ENCODE results near the gene CLCN6. TPM values are rescaled to one million over a fixed set of nuclear protein-coding genes. Genes with fewer than 3 reads are reported as not detected.

Gene CLCN6
- total and polyA plus RNA-seq, 7 donors = 5.5 to 17.5 (median 8.3) TPM

- Histone ChIP-seq H3K9me3 (no peaks in the 10 kb centered on the region), H3K27me3 (ENCODE audit: insufficient read depth in 3 of 3, low read length in 2 of 3) (no peaks in the 10 kb centered on the region), H3K4me3 (no peak overlapping the region), H3K36me3 (ENCODE audit: insufficient read depth in 1 of 2, low read depth in 1 of 2) (peaks cover 15 to 99% of the 10 kb centered on the region in 2 donors), H3K27ac (no peak overlapping the region), H3K4me1 (no peaks in the 10 kb centered on the region)
- WGBS, 3 donors = 90 to 98% (median 94%) methylated on average over 9 of the region's 9 CpGs
- intact Hi-C loops (cut with DNase I) = no loop called here
- TF ChIP-seq CTCF (IDR thresholded peaks at IDR 0.05) = no peak
- ATAC-seq (no peak), DNase-seq (no peak)
Observed at GRCh38 chr1:11826946-11827345, 21.0 kb downstream of the CLCN6 start.

- H3K4me3 ChIP-seq = no peak overlapping the region
- no peaks in the 10 kb centered on the region for H3K27me3 ChIP-seq (ENCODE audit: insufficient read depth in 3 of 3, low read length in 2 of 3)
- no peak overlapping the region for H3K27ac ChIP-seq
- no peak for TF ChIP-seq CTCF (IDR thresholded peaks at IDR 0.05)
- 88 to 89% (median 88%) methylated on average over 19 of the region's 19 CpGs for WGBS, 3 donors
- DNase-seq = no peak
- no peak for ATAC-seq
- intact Hi-C loops (cut with DNase I) = no loop called here
- H3K4me1 ChIP-seq = no peaks in the 10 kb centered on the region
- H3K9me3 ChIP-seq = no peaks in the 10 kb centered on the region
- H3K36me3 ChIP-seq (ENCODE audit: insufficient read depth in 1 of 2, low read depth in 1 of 2) = peaks cover 15 to 99% of the 10 kb centered on the region in 2 donors
Observed at GRCh38 chr1:11828511-11828910, 22.5 kb downstream of the CLCN6 start.

GRCh38 chr1:11831945-11832725 lies 26.1 kb downstream of the CLCN6 start:
- Histone ChIP-seq H3K27me3 (ENCODE audit: insufficient read depth in 3 of 3, low read length in 2 of 3) (no peaks in the 10 kb centered on the region), H3K4me1 (no peaks in the 10 kb centered on the region), H3K9me3 (no peaks in the 10 kb centered on the region), H3K4me3 (no peak overlapping the region), H3K36me3 (ENCODE audit: insufficient read depth in 1 of 2, low read depth in 1 of 2) (peaks cover 10 to 99% of the 10 kb centered on the region in 2 donors), H3K27ac (no peak overlapping the region)
- TF ChIP-seq CTCF (IDR thresholded peaks at IDR 0.05) = no peak
- ATAC-seq = peak in 2 of 4 donors; percentile 43 to 64
- intact Hi-C loops (cut with DNase I) = no loop called here
- 59 to 78% (median 59%) methylated on average over 9 of the region's 9 CpGs for WGBS, 3 donors
- no peak for DNase-seq

- no peaks in the 10 kb centered on the region for H3K4me1 ChIP-seq
- H3K27me3 ChIP-seq (ENCODE audit: insufficient read depth in 3 of 3, low read length in 2 of 3) = no peaks in the 10 kb centered on the region
- no peak overlapping the region for H3K27ac ChIP-seq
- DNase-seq (no peak), ATAC-seq (no peak)
- TF ChIP-seq CTCF (IDR thresholded peaks at IDR 0.05) = no peak
- H3K36me3 ChIP-seq (ENCODE audit: insufficient read depth in 1 of 2, low read depth in 1 of 2) = peaks cover 14 to 99% of the 10 kb centered on the region in 2 donors
- 88 to 96% (median 90%) methylated on average over 8 of the region's 8 CpGs for WGBS, 3 donors
- no peaks in the 10 kb centered on the region for H3K9me3 ChIP-seq
- no peak overlapping the region for H3K4me3 ChIP-seq
- intact Hi-C loops (cut with DNase I) = no loop called here
Observed at GRCh38 chr1:11833497-11833896, 27.5 kb downstream of the CLCN6 start.

GRCh38 chr1:11833900-11834299 lies 27.9 kb downstream of the CLCN6 start:
- Histone ChIP-seq H3K27ac (no peak overlapping the region), H3K9me3 (no peaks in the 10 kb centered on the region), H3K36me3 (ENCODE audit: insufficient read depth in 1 of 2, low read depth in 1 of 2) (peaks cover 13 to 99% of the 10 kb centered on the region in 2 donors), H3K4me3 (no peak overlapping the region), H3K4me1 (no peaks in the 10 kb centered on the region), H3K27me3 (ENCODE audit: insufficient read depth in 3 of 3, low read length in 2 of 3) (no peaks in the 10 kb centered on the region)
- DNase-seq = no peak
- no peak for ATAC-seq
- TF ChIP-seq CTCF (IDR thresholded peaks at IDR 0.05) = no peak
- WGBS, 3 donors = 93 to 95% (median 95%) methylated on average over 13 of the region's 13 CpGs
- intact Hi-C loops (cut with DNase I) = no loop called here
